ENCODE data around the gene R3HCC1L. TPM values are rescaled to one million over a fixed set of nuclear protein-coding genes. Genes with fewer than 3 reads are reported as not detected.
"Not testable (repeated sequence)": the region's sequence is repeated elsewhere in the genome, so short reads cannot be mapped to it uniquely, and the experiment has no call there.

R3HCC1L gene
- total RNA-seq, 8 experiments from 2014 or later, result 13.7 to 22.7 (median 20.0) TPM

DNA sequence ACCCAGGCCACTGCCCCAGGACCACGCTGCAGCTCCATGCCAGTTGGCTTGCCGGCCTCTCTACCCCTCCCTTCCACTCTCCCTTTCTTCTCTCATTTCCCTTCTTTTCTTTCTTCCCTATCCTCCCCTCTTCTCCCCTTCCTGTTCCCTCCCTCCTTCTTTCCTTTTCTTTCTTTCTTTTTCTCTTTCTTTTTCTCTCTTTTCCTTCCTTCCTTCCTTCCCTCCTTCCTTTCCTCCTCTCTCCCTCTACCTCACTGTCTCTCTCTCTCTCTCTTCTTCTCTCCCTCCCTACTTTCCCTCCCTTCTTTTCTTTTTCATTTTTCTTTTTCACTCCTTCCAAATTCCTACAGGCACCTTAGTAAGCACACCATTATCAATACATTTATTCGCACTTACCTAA is 30.3 kb upstream of the R3HCC1L start:
- ATAC-seq (replicated peaks in 6 of 8), result no peak
- Histone ChIP-seq H3K4me3 (no peak overlapping the region), H3K4me1 (replicated peaks in 1 of 2) (no peaks in the 10 kb centered on the region), H3K27ac (no peak overlapping the region)
- 33 to 100% (median 83%) methylated on average over 1 to 3 of the region's 3 CpGs for WGBS, 10 experiments
- in situ Hi-C loops (cut with MboI; ENCODE audit: low pct_unique_long_range_greater_than_20kb in 2 of 9, low sequenced_read_pairs in 9 of 9, unreplicated experiment in 9 of 9), result no loop called here

DNA sequence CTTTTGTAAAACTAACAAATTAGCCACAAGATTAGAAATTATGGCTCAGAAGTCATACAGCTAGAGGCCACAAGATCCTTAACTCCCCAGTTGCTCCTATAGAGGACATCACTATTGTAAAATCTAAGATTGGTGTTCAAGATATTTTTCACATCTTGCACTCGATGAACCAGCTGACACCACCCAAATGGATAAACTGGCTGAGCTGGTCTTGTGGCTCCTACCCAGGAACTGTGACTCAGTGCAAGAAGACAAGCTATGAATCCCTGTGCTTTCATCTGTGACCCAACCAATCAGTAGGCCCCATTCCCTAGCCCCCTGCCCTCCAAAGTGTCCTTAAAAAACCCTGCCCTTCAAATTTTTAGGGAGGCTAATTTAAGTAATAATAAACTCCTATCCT is 27.9 kb upstream of the R3HCC1L start:
- 0 to 80% (median 22%) methylated on average over 1 of the region's 1 CpG; no CpG with 5 or more reads in 5 of the 10 experiments for WGBS, 10 experiments
- H3K27ac ChIP-seq, result no peak overlapping the region
- H3K4me1 ChIP-seq (replicated peaks in 1 of 2), result no peaks in the 10 kb centered on the region
- in situ Hi-C loops (cut with MboI; ENCODE audit: low pct_unique_long_range_greater_than_20kb in 2 of 9, low sequenced_read_pairs in 9 of 9, unreplicated experiment in 9 of 9), result no loop called here
- no peak for ATAC-seq (replicated peaks in 6 of 8)
- H3K4me3 ChIP-seq, result no peak overlapping the region

DNA sequence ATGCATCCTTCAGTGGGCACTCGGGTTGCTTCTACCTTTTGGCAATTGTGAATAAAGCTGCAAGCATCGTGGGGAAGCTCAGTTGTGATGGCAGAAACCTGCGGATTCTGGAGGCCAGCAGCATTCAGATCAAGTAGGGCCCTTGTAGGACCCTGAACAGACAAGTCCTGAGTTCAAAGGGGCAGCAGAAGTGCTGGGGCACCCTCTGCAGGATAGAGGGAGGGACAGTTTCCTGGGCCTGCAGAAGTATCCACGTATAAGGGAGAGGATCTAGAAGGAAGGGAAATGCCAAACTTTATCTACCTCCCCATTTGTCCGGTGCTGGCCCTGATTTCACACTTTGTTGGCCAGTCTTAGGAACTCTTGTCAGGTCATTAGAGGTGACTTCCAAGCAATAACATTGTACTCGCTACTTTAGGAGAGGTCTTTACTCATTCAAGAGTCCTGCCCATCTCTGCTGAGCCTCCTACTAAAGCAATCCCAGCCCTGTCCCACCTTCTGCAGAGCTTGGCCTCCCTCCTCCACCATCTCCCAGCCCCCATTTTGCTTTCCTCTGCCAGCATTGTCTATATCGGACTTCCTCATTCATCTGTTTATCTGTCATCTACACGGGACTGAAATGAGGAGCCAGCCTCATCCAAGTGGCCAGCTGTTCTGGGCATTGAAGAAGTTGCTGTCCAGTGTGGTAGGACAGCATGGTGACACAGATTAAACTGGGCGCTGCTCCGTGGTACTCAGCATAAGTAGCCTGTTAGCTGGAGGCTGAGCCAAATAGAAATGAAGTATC is 26.6 kb upstream of the R3HCC1L start:
- Histone ChIP-seq H3K27ac (no peak overlapping the region), H3K4me3 (no peak overlapping the region), H3K4me1 (replicated peaks in 1 of 2) (no peaks in the 10 kb centered on the region)
- ATAC-seq (replicated peaks in 6 of 8), result no peak
- WGBS, 10 experiments, result 36 to 85% (median 66%) methylated on average over 1 to 8 of the region's 10 CpGs; no CpG with 5 or more reads in 4 of the 10 experiments
- in situ Hi-C loops (cut with MboI; ENCODE audit: low pct_unique_long_range_greater_than_20kb in 2 of 9, low sequenced_read_pairs in 9 of 9, unreplicated experiment in 9 of 9), result no loop called here

DNA sequence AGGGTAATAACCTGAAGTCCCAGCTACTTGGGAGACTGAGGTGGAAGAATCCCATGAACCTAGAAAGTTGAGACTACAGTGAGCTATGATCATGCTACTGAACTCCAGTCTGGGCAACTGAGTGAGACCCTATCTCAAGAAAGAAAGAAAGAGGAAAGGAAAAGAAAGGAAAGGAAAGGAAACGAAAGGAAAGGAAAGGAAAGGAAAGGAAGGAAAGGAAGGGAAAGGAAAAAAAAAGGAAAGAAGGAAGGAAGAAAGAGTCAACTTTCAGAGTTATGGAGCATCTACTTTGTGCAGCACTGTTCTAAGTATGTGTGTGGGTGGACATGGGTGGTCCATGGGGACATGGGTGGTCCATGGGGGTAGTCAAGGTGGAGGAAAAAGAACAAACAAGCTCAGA is 24.1 kb upstream of the R3HCC1L start:
- Histone ChIP-seq H3K4me1 (replicated peaks in 1 of 2) (no peaks in the 10 kb centered on the region), H3K4me3 (no peak overlapping the region), H3K27ac (no peak overlapping the region)
- 0 to 49% (median 32%) methylated on average over 1 of the region's 1 CpG; no CpG with 5 or more reads in 3 of the 10 experiments for WGBS, 10 experiments
- in situ Hi-C loops (cut with MboI; ENCODE audit: low pct_unique_long_range_greater_than_20kb in 2 of 9, low sequenced_read_pairs in 9 of 9, unreplicated experiment in 9 of 9), result no loop called here
- no peak for ATAC-seq (replicated peaks in 6 of 8)

DNA sequence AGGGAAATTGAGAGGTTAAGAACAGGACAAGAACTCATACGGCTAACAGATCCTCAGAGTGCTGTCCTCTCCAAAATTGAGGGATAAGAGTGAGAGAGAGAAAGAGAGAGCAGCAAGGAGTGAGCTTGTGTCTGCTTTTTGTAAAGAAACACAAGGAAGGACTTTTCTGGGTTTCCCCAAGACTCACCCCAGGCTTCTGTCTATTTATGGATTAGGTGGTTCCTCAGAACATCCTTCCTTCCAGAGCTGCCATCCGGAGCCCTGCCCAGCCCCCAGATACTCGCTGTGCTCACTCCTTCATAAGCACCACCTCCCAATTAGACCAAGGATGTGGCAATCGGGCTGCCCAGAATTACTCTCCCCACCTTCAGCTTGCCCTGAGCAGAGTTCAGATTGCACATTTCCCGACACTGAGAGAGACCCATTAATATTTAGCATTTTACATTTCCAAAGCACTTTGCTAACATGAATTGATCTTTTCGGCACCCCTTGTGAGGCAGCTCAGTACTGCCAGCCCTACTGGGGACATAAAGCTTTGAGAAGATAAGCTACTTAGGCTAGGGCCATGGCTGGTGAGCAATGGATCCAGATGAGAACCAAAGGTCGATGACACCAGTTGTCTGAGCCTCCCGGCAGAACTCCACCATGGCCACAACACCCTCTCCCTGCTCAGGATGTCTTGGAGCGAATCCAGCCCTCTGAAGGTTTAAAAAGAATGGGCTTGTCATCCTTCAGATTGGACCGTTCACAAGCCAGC is 19.2 kb upstream of the R3HCC1L start:
- Histone ChIP-seq H3K4me3 (no peak overlapping the region), H3K27ac (no peak overlapping the region), H3K4me1 (replicated peaks in 1 of 2) (no peaks in the 10 kb centered on the region)
- ATAC-seq (replicated peaks in 6 of 8), result peak in 3 of 8 experiments; percentile 55 to 97 (median 93)
- WGBS, 10 experiments, result 20 to 83% (median 67%) methylated on average over 1 to 8 of the region's 10 CpGs; no CpG with 5 or more reads in 1 of the 10 experiments
- in situ Hi-C loops (cut with MboI; ENCODE audit: low pct_unique_long_range_greater_than_20kb in 2 of 9, low sequenced_read_pairs in 9 of 9, unreplicated experiment in 9 of 9), result no loop called here

DNA sequence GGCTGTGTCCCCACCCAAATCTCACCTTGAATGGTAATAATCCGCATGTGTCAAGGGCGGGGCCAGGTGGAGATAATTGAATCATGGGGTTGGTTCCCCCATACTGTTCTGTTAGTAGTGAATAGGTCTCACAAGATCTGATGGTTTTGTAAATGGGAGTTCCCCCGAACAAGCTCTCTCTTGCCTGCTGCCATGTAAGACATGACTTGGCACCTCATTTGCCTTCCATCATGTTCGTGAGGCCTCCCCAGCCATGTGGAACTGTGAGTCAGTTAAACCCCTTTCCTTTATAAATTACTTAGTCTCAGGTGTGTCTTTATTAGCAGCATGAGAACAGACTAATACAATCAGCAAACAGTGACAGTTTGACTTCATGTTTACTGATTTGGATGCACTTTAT is 14.6 kb upstream of the R3HCC1L start:
- no peak overlapping the region for H3K4me3 ChIP-seq
- WGBS, 10 experiments, result 0 to 100% (median 64%) methylated on average over 1 to 3 of the region's 4 CpGs; no CpG with 5 or more reads in 2 of the 10 experiments
- in situ Hi-C loops (cut with MboI; ENCODE audit: low pct_unique_long_range_greater_than_20kb in 2 of 9, low sequenced_read_pairs in 9 of 9, unreplicated experiment in 9 of 9), result no loop called here
- ATAC-seq (replicated peaks in 6 of 8), result no peak
- H3K27ac ChIP-seq, result no peak overlapping the region
- H3K4me1 ChIP-seq (replicated peaks in 1 of 2), result no peaks in the 10 kb centered on the region

DNA sequence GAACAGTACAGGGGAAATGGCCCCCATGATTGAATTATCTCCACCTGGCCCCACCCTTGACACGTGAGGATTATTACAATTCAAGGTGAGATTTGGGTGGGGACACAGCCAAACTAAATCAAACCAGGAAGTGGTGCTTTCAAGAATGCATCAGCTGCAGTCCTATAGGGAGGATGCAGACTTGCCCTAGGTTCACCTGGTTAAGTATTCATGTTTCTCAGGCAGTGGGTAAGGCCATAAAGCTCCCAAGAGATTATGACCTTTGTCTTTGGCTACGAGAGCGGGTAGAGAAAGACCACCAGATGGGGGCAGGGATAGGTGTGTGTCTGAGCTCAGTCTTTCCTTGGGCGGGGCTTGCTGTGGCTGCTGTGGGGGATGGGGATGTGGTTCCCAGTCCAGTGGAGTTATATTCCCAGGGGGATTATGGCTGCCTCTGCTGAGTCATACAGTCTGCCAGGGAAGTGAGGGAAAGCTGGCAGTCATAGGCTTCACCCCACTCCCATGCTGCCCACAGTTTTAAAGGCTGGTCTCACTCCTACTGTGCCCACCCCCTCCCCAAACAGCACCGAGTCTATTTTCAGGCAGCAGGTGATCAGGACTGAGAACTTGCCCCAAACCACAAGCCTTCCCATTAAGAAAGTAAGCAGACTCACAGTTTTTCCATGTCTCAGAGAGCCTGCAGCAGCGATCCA is 8.4 kb upstream of the R3HCC1L start:
- 17 to 80% (median 72%) methylated on average over 1 to 6 of the region's 6 CpGs; no CpG with 5 or more reads in 4 of the 10 experiments for WGBS, 10 experiments
- no peak overlapping the region for H3K4me3 ChIP-seq
- in situ Hi-C loops (cut with MboI; ENCODE audit: low pct_unique_long_range_greater_than_20kb in 2 of 9, low sequenced_read_pairs in 9 of 9, unreplicated experiment in 9 of 9), result no loop called here

DNA sequence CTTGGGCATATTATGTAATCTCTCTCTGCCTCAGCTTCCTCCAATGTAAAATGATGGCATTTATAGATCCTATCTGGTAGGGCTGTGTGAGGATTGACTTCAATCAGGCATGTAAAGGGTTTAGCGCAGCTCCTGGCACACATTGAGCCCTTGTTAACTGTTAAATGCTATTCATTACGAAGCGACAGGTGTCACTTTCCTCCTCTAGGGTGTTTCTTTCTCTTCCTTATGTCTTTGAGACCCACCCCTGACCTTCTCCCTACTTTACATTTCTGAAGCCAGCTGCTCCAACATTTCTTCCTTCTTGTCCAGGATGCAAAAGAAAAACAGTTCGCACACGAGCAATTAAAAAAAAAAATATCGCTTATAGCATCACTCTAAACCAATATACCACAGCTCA is 5.7 kb upstream of the R3HCC1L start:
- no peak overlapping the region for H3K4me3 ChIP-seq
- H3K27ac ChIP-seq, result no peak overlapping the region
- WGBS, 10 experiments, result 65 to 100% (median 87%) methylated on average over 2 to 6 of the region's 6 CpGs; no CpG with 5 or more reads in 1 of the 10 experiments
- no peaks in the 10 kb centered on the region for H3K4me1 ChIP-seq (replicated peaks in 1 of 2)
- in situ Hi-C loops (cut with MboI; ENCODE audit: low pct_unique_long_range_greater_than_20kb in 2 of 9, low sequenced_read_pairs in 9 of 9, unreplicated experiment in 9 of 9), result no loop called here
- no peak for ATAC-seq (replicated peaks in 6 of 8)

More for the DNA sequence above, 8.4 kb upstream of the R3HCC1L start:
- peak in 2 of 8 experiments; percentile 26 to 32 for ATAC-seq (replicated peaks in 6 of 8)
- no peaks in the 10 kb centered on the region for H3K4me1 ChIP-seq (replicated peaks in 1 of 2)
- H3K27ac ChIP-seq, result no peak overlapping the region

DNA sequence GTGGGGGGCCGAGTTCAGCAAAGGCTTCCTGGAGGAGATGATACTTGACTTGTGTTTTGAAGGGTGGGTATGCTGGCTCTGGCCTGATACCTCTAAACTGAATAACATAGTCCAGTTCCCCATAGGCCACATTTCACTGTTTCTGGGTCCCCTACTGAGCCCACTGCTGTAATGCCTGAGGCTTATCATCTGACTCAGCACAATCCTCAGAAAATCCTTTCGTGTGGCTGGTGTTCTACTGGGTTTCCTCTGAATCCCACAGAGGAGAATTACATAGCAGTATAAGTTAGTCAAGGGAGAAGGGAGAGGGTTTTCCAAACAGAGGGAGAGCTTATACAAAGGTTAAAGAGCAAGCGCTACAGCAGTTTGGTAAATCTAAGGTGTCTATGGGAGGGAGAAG is 2.8 kb upstream of the R3HCC1L start:
- Histone ChIP-seq H3K27ac (no peak overlapping the region), H3K4me3 (no peak overlapping the region), H3K4me1 (replicated peaks in 1 of 2) (peaks cover 7 to 9% of the 10 kb centered on the region in 2 donors)
- ATAC-seq (replicated peaks in 6 of 8), result no peak
- in situ Hi-C loops (cut with MboI; ENCODE audit: low pct_unique_long_range_greater_than_20kb in 2 of 9, low sequenced_read_pairs in 9 of 9, unreplicated experiment in 9 of 9), result no loop called here
- 45 to 100% (median 78%) methylated on average over 1 to 2 of the region's 3 CpGs; no CpG with 5 or more reads in 2 of the 10 experiments for WGBS, 10 experiments

DNA sequence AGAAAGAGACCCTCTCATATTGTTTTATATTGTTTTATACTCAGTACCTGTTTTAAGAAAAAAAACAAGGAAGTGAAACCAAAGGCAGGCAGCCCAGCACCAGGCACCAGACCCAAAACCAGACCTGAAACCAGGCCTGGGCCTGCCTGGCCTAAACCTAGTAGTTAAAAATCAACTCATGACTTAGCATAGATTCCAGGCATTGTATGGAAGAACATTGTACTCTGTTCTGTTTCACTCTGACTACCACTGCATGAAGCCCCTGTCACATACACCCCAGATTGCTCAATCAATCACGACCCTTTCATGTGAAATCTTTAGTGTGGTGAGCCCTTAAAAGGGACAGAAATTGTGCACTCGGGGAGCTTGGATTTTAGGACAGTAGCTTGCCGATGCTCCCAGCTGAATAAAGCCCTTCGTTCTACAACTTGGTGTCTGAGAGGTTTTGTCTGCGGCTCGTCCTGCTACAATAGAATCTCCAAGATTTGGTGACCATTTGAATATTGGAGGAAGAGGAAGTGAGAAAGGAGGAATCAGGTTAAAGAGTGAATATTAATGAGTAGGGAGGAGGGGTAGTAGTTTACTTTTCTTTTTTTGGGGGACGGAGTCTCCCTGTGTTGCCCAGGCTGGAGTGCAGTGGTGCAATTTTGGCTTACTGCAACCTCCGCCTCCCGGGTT is 1.2 kb upstream of the R3HCC1L start:
- ATAC-seq (replicated peaks in 6 of 8); H3K4me3 ChIP-seq; in situ Hi-C loops (cut with MboI; ENCODE audit: low pct_unique_long_range_greater_than_20kb in 2 of 9, low sequenced_read_pairs in 9 of 9, unreplicated experiment in 9 of 9); H3K27ac ChIP-seq: not testable (repeated sequence)
- H3K4me1 ChIP-seq (replicated peaks in 1 of 2), result peaks cover 7 to 12% of the 10 kb centered on the region in 2 donors
- WGBS, 10 experiments, result 87 to 100% (median 94%) methylated on average over 2 to 9 of the region's 9 CpGs; no CpG with 5 or more reads in 1 of the 10 experiments

DNA sequence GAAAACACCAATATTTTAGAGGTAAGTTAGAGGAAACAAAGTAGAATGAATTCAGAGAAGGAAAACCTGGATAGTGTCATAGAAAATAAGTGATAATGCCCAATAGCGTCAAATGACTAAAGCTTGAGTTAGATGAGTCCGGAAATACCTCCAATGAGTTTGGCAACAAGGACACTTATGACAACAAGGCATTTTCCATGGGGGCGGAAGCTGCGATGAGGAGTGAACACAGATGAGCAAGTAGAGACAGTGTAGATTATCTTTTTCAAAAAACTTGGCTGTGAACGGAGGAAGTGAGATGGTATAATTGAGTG is 383 bp upstream of the R3HCC1L start:
- Histone ChIP-seq H3K4me1 (replicated peaks in 1 of 2) (peaks cover 7 to 12% of the 10 kb centered on the region in 2 donors), H3K4me3 (peak overlapping the region; percentile 51 to 89 (median 61)), H3K27ac (peak overlapping the region in 1 of 2 donors; percentile 83)
- WGBS, 10 experiments, result 10 to 100% (median 91%) methylated on average over 1 to 5 of the region's 5 CpGs; no CpG with 5 or more reads in 2 of the 10 experiments
- peak in 2 of 8 experiments; percentile 6 to 21 for ATAC-seq (replicated peaks in 6 of 8)
- in situ Hi-C loops (cut with MboI; ENCODE audit: low pct_unique_long_range_greater_than_20kb in 2 of 9, low sequenced_read_pairs in 9 of 9, unreplicated experiment in 9 of 9), result no loop called here

DNA sequence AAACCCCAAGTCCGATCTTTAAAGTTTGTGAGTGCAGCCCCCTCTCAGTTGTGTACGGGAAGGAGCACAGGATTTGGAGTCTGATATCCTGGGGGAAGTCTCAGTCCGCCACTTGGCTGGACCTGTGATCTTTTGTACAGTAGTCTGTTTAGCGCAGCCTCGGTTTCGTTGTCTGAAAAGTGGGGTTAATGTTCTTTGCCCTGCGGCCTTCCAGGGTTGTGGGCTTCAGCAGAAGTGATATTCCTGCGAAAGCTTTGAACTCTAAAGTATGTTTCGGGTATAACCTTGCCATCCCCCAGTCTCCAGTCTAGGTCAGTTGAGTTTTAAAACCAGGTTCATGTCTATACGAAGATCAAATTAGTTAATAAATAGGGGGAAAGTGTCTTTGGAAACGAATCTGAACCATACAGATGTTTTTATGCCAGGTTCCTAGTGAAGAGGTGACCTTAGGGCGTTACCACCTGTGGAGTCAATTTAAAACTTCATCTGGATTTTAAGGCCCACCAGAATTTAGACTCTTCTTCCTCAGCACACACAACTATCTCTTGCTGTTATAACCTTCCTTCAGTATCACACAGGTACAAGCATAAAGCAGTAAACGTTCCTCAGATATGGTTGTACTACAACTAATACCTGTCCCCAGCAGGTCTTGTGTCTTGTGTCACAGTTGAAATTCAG is 904 bp downstream of the R3HCC1L start:
- H3K4me3 ChIP-seq, result peak overlapping the region; percentile 51 to 89 (median 61)
- H3K27ac ChIP-seq, result peak overlapping the region in 1 of 2 donors; percentile 83
- in situ Hi-C loops (cut with MboI; ENCODE audit: low pct_unique_long_range_greater_than_20kb in 2 of 9, low sequenced_read_pairs in 9 of 9, unreplicated experiment in 9 of 9), result no loop called here
- no peak for ATAC-seq (replicated peaks in 6 of 8)
- H3K4me1 ChIP-seq (replicated peaks in 1 of 2), result peaks cover 7 to 12% of the 10 kb centered on the region in 2 donors
- 0 to 28% (median 13%) methylated on average over 2 to 12 of the region's 13 CpGs for WGBS, 10 experiments

Data from motor neuron (in vitro differentiated cells).